Measurements from ENCODE around the gene YAF2.
"Not testable (repeated sequence)": the region's sequence is repeated elsewhere in the genome, so short reads cannot be mapped to it uniquely, and the experiment has no call there.

YAF2 gene

GRCh38 chr12:42192258-42192657 is 45.8 kb downstream of the YAF2 start:
- no peak for DNase-seq

GRCh38 chr12:42190376-42190775 is 47.7 kb downstream of the YAF2 start:
- no peak for DNase-seq

GRCh38 chr12:42188275-42188674 is 49.8 kb downstream of the YAF2 start:
- not testable (repeated sequence) for DNase-seq

GRCh38 chr12:42187799-42188198 is 50.2 kb downstream of the YAF2 start:
- no peak for DNase-seq

- DNase-seq = no peak
Observed at GRCh38 chr12:42186793-42187192, 51.3 kb downstream of the YAF2 start.

- no peak for DNase-seq
Observed at GRCh38 chr12:42182394-42182793, 55.7 kb downstream of the YAF2 start.

- DNase-seq = no peak
Observed at GRCh38 chr12:42180990-42181596, 57.0 kb downstream of the YAF2 start.

- DNase-seq = no peak
Observed at GRCh38 chr12:42178101-42178500, 59.9 kb downstream of the YAF2 start.

- DNase-seq = no peak
Observed at GRCh38 chr12:42174978-42175377, 63.1 kb downstream of the YAF2 start.

- DNase-seq = no peak
Observed at GRCh38 chr12:42173961-42174521, 64.0 kb downstream of the YAF2 start.

- DNase-seq = no peak
Observed at GRCh38 chr12:42172441-42173210, 65.4 kb downstream of the YAF2 start.

- no peak for DNase-seq
Observed at GRCh38 chr12:42167711-42168110, 70.3 kb downstream of the YAF2 start.

- DNase-seq = no peak
Observed at GRCh38 chr12:42166501-42166900, 71.5 kb downstream of the YAF2 start.

GRCh38 chr12:42163913-42164312 is 74.1 kb downstream of the YAF2 start:
- DNase-seq = no peak

- DNase-seq = no peak
Observed at GRCh38 chr12:42162965-42163364, 75.1 kb downstream of the YAF2 start.

GRCh38 chr12:42162193-42162592 is 75.9 kb downstream of the YAF2 start:
- no peak for DNase-seq

GRCh38 chr12:42161529-42161928 is 76.5 kb downstream of the YAF2 start:
- DNase-seq = no peak

- no peak for DNase-seq
Observed at GRCh38 chr12:42156232-42156631, 81.8 kb downstream of the YAF2 start.

GRCh38 chr12:42145552-42146215 is 92.4 kb downstream of the YAF2 start:
- DNase-seq = no peak

GRCh38 chr12:42145197-42145549 is 92.9 kb downstream of the YAF2 start:
- DNase-seq = no peak

GRCh38 chr12:42144408-42145196 is 93.4 kb downstream of the YAF2 start, which contains the start of gene GXYLT1:
GXYLT1 (minus strand) TSS chr12:42144874; CDS start chr12:42144646, 228 bp downstream.
- DNase-seq = peak; percentile 80

- DNase-seq = no peak
Observed at GRCh38 chr12:42144158-42144407, 94.0 kb downstream of the YAF2 start.

GRCh38 chr12:42143452-42144157 is 94.4 kb downstream of the YAF2 start:
- no peak for DNase-seq
